C4-2B (cell line): ENCODE results near the gene ELMO1.

Experiments
- H3K27ac ChIP-seq: fragments of 450-650 bp; 2 replicates; pipeline ENCODE4 v1.5.1; 2017
- CTCF ChIP-seq: fragments of 450-650 bp; conservative IDR thresholded peaks from 2 replicates; pipeline ENCODE4 v1.5.1; 2017; ENCODE audit warnings: mild to moderate bottlenecking
- ZFX ChIP-seq: fragments of 450-650 bp; IDR thresholded peaks from 2 replicates; pipeline ENCODE4 v1.6.1; 2017

The ELMO1 gene

DNA sequence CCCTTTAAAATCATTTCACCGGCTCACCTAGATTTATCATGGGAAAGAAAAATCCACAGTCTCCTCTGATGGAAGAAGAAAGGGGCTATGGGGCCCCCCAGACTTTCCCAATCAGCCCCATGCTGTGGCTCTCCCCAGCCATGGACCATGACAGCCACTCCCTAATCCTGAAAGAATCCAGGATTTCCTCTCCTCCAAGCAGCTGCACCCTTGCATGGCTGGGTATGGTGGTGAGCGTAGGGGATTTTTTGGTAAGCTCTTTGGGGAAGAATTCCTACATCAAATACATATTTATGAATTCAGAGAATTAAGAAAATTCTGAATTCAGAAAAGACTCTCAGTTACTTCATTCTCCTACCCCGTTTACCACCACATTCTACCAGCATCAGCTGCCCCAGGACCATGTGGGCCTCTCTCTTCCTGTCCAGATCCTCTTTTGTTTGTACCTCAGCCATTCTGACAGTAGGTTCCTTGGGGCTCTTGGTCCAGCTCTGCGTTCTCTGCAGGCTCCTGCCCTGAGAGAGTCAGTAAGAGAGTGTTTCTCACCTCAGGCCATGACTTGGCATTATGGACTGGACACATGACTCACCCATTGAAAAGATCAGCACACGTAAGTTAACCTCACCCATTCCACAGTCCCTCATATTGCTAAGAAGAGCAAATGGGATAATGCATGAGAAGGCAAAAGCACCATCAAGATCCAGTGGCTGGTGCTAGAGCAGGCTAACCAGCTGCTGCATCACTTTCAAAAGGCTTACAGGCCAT is 337.8 kb downstream of the ELMO1 start:
- H3K27ac ChIP-seq, result no peak overlapping the region
- TF ChIP-seq ZFX (no peak), CTCF (no peak)

- TF ChIP-seq CTCF (no peak), ZFX (no peak)
- no peak overlapping the region for H3K27ac ChIP-seq
These were observed 338.8 kb downstream of the ELMO1 start for GRCh38 chr7:37109843-37110242.

DNA sequence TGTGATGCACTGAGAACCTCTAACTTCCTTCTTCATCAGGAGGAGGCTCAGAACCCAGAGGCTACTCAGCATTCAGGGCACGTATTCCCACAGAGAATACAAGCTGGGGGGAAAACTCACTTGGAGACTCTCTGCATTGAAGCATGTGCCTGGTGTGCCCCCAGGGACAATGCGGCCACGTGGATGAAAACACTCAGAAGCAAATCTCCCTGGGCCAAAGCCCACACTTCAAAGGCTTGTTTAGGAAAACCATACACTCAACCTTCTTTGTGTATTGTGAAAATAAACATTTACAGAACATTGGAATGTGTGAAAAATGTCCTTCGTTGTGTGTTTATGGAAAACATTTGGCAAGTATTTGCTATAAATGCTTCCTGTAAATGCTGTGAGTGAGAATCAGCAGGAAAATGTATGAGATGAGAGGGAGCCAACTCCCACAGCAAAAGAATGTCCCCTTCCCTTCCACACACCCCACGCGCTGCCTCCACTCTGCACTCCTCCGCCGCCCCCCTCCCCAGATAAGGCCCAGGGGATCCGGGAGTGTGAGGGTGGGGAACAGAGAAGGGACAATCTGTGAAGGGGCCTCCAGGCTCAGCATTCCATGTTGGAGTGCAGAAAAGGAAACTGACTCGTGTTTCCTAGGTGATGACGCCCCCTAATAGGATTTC is 339.5 kb downstream of the ELMO1 start:
- TF ChIP-seq ZFX (no peak), CTCF (no peak)
- H3K27ac ChIP-seq, result no peak overlapping the region

DNA sequence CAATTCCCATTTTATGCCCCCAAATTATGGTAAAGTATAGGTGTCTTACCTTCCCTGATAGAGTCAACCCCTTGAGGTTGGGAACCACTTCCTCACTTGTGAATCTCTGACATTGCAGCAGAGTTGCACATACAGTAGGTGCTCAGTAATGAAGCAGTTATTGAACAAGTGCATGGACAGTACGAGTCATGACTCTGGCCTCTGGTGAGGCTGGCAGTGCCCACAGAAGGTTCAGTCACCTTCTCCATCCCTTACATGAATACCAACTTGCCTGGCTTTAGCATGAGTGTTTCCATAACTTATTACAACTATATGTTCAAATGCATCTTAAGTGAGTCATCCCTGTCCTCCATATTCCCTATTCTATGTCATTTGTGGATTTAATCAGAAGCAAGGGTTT is 340.0 kb downstream of the ELMO1 start:
- TF ChIP-seq CTCF, result no peak
- TF ChIP-seq ZFX, result no peak
- no peak overlapping the region for H3K27ac ChIP-seq

- TF ChIP-seq CTCF (no peak), ZFX (no peak)
- no peak overlapping the region for H3K27ac ChIP-seq
These were observed 341.5 kb downstream of the ELMO1 start for GRCh38 chr7:37107047-37107750.

GRCh38 chr7:37105762-37106161 is 342.9 kb downstream of the ELMO1 start:
- TF ChIP-seq ZFX, result no peak
- no peak for TF ChIP-seq CTCF
- no peak overlapping the region for H3K27ac ChIP-seq
